Prostate gland (tissue), 2 donors: ENCODE results near the gene LPA.

Source experiments
- POLR2A ChIP-seq: fragments of 450-650 bp; IDR thresholded peaks from one replicate; pipeline ENCODE4 v1.6.1; 2016; ENCODE audit warnings: antibody characterized with exemption, mild to moderate bottlenecking
- POLR2AphosphoS5 ChIP-seq: sonication (generic); formaldehyde crosslinking; IDR thresholded peaks from one replicate; pipeline ENCODE4 v1.6.1; 2017; ENCODE audit warnings: antibody characterized with exemption
- TF ChIP-seq, protein P1 (sequence below), 4 experiments: fragments of 200-600 bp in 2 of 4; fragments of 450-650 bp in 2 of 4; sonication (generic) in 2 of 4; IDR thresholded peaks; 1 replicate in 3 of 4; 2 replicates in 1 of 4; pipeline ENCODE4 v1.5.1; 2016 to 2019; ENCODE audit warnings: antibody characterized with exemption in 4 of 4, mild to moderate bottlenecking in 2 of 4, moderate library complexity in 2 of 4

DNA sequence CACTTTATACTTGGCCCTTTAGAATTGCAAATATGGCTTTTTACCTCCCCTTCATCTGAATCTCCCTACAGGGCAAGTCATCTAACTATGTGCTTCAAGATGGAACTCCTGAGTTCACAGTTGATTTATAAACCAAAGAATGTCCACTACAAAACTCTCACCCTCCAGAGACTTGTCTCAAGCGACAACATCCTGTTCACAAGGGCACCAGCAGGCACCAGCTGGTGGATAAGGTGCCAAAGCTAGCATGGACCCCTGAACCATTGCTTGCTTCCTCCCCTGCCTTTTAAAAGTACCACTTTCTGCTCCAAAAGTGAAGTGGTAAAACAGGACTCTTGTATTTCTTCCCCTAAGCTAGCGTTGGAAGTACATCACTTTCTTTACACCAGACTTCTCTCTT, 154.5 kb downstream of the LPA start:
- TF ChIP-seq, protein P1, sequence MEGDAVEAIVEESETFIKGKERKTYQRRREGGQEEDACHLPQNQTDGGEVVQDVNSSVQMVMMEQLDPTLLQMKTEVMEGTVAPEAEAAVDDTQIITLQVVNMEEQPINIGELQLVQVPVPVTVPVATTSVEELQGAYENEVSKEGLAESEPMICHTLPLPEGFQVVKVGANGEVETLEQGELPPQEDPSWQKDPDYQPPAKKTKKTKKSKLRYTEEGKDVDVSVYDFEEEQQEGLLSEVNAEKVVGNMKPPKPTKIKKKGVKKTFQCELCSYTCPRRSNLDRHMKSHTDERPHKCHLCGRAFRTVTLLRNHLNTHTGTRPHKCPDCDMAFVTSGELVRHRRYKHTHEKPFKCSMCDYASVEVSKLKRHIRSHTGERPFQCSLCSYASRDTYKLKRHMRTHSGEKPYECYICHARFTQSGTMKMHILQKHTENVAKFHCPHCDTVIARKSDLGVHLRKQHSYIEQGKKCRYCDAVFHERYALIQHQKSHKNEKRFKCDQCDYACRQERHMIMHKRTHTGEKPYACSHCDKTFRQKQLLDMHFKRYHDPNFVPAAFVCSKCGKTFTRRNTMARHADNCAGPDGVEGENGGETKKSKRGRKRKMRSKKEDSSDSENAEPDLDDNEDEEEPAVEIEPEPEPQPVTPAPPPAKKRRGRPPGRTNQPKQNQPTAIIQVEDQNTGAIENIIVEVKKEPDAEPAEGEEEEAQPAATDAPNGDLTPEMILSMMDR (IDR thresholded peaks at IDR 0.05), result no peak
- TF ChIP-seq POLR2AphosphoS5 (no peak), POLR2A (no peak)
